Muscle layer of colon (tissue), 2 donors: ENCODE measurements around the gene PGAP3.

ENCODE experiments used
- H3K27ac ChIP-seq: one replicate; pipeline ENCODE4 v1.7.0; 2013; ENCODE audit warnings: low read depth, mild to moderate bottlenecking, low read length, moderate library complexity
- H3K27me3 ChIP-seq, 2 donors: one replicate each; pipeline ENCODE4 v1.7.0; 2013; ENCODE audit warnings: low read length in 2 of 2, mild to moderate bottlenecking in 2 of 2; ENCODE audit not compliant: insufficient read depth in 2 of 2, control insufficient read depth in 1 of 2
- H3K36me3 ChIP-seq: one replicate; pipeline ENCODE4 v1.7.0; 2013; ENCODE audit warnings: mild to moderate bottlenecking, low read length; ENCODE audit not compliant: insufficient read depth
- H3K4me1 ChIP-seq: one replicate; pipeline ENCODE4 v1.7.0; 2013; ENCODE audit warnings: mild to moderate bottlenecking, low read length; ENCODE audit not compliant: insufficient read depth
- H3K4me3 ChIP-seq, 2 donors: one replicate each; pipeline ENCODE4 v1.7.0; 2013; ENCODE audit warnings: low read length in 2 of 2, low read depth in 1 of 2, mild to moderate bottlenecking in 1 of 2, moderate library complexity in 1 of 2
- H3K9ac ChIP-seq: one replicate; pipeline ENCODE4 v1.7.0; 2013; ENCODE audit warnings: low read length
- H3K9me3 ChIP-seq: one replicate; pipeline ENCODE4 v1.7.0; 2013; ENCODE audit warnings: mild to moderate bottlenecking, low read length
- donor health status: abdominal sarcoma.
- donor health status: Adenocarcinoma of cecum.

PGAP3 gene

DNA sequence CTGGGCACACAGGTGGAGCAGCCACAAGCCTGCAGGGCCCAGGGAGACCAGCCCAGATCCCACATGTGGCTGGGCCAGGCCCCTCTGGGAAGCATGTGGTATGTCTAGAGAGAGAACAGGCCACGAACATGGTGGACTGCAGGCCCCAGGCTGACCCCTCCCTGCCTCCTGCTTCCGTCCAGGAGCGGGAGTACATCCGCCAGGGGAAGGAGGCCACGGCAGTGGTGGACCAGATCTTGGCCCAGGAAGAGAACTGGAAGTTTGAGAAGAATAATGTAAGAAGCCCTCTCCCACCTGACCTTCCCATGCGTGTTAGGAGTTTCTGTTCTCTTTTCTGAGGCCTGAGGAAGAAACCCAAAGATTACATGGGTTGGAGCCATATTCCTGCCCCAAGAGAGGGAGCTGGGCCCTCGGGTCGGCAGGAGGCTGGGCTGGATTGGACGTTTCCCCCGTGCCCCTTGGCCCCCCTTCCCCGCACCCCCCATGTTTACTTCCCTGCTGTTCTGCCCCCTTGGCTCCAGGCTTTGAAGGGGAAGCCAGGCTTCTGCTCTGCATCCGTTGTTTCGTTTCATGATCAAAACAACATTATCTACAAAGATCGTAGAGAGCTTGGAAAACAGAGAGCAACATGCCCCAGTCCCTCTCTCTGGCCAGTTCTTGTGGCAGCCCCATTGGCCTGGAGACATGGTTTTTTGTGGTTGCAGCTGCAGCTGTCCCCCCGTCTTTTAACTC, 28.4 kb downstream of the PGAP3 start:
- H3K4me3 ChIP-seq = no peak overlapping the region
- H3K9me3 ChIP-seq = no peaks in the 10 kb centered on the region
- no peaks in the 10 kb centered on the region for H3K4me1 ChIP-seq
- no peak overlapping the region for H3K27ac ChIP-seq
- H3K36me3 ChIP-seq = peaks cover 29% of the 10 kb centered on the region
- H3K27me3 ChIP-seq = no peaks in the 10 kb centered on the region
- no peak overlapping the region for H3K9ac ChIP-seq

DNA sequence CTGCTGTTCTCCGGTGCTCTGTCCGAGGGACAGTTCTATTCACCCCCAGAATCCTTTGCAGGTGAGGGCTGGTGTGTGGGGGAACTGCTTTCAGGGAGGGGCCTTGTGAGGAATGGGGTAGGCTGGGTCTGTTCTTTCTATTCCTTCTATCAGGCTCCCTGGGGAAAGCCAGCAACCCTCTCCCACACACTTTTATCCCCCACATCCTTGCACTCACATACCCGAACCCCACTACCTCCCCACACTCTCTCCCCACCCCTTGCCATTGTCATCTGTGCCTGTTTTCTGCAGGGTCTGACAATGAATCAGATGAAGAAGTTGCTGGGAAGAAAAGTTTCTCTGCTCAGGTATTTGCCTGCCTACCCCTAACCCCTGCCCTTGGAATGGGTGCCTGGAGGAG, 29.1 kb downstream of the PGAP3 start:
- H3K4me1 ChIP-seq = no peaks in the 10 kb centered on the region
- peaks cover 29% of the 10 kb centered on the region for H3K36me3 ChIP-seq
- H3K27me3 ChIP-seq = no peaks in the 10 kb centered on the region
- H3K27ac ChIP-seq = no peak overlapping the region
- no peak overlapping the region for H3K4me3 ChIP-seq
- H3K9ac ChIP-seq = no peak overlapping the region
- H3K9me3 ChIP-seq = no peaks in the 10 kb centered on the region

DNA sequence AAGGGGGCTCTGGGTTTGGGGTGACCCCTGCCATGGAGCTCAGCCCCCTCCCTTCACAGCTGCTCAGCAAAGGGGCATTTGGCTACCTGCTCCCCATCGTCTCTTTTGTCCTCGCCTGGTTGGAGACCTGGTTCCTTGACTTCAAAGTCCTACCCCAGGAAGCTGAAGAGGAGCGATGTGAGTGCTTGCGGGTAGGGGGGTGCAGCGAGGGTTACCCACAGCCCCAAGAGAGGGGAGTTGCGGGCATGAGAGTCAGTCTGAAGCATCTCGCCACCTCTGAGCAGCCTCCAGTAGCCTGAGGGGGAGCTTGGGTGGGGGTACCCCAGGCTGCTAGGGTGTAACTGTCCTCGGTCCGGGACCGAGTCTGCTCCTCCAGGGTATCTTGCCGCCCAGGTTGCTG, 29.5 kb downstream of the PGAP3 start:
- H3K9ac ChIP-seq = no peak overlapping the region
- H3K27ac ChIP-seq = no peak overlapping the region

DNA sequence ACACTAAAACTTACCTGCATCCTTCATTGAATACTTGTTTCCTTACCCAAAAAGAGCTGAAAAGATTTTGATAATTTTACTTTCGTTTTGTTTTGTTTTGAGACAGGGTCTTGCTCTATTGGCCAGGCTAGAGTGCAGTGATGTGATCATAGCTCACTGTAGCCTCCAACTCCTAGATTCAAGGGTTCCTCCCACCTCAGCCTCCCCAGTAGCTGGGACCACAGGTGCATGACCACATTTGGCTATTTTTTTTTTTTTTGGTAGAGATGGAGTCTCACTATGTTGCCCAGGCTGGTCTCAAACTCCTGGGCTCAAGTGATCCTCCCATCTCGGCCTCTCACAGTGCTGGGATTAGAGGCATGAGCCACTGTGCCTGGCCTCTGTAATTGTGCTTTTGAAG, 32.8 kb downstream of the PGAP3 start:
- Histone ChIP-seq H3K4me3 (no peak overlapping the region), H3K4me1 (no peaks in the 10 kb centered on the region), H3K36me3 (peaks cover 13% of the 10 kb centered on the region), H3K9ac (no peak overlapping the region), H3K27me3 (no peaks in the 10 kb centered on the region), H3K27ac (no peak overlapping the region), H3K9me3 (no peaks in the 10 kb centered on the region)

More for the DNA sequence above, 29.5 kb downstream of the PGAP3 start:
- Histone ChIP-seq H3K4me1 (no peaks in the 10 kb centered on the region), H3K36me3 (peaks cover 29% of the 10 kb centered on the region), H3K9me3 (no peaks in the 10 kb centered on the region), H3K4me3 (no peak overlapping the region), H3K27me3 (no peaks in the 10 kb centered on the region)

DNA sequence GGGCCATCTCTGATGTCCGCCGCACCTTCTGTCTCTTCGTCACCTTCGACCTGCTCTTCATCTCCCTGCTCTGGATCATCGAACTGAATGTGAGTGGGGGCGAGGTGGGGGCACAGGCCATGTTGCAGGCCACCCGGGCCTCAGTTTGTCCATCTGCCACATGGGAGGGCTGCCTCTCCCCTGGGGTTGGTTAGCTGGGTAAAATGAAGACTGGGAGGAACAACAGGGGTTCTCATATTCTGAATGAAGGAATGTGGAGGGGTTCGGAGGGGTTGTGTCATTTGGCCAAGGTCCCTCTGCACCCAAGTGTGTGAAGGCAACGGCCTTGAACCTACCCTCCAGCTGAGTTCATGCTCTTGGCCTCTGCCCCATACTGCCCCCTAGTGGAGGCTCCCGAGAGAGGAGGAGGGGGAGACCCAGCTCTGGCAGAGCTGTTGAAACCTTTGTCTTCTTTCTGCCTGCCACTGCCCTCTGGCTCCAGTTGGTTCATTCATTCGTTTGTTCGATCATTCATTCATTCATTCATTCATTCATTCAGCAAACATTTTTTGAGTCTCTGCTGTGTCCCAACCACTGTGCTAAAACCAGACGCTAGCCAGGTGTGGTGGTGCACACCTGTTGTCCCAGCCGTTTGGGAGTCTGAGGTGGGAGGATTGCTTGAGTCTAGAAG, 34.1 kb downstream of the PGAP3 start:
- no peak overlapping the region for H3K4me3 ChIP-seq
- no peak overlapping the region for H3K9ac ChIP-seq
- H3K36me3 ChIP-seq = peaks cover 9% of the 10 kb centered on the region
- no peaks in the 10 kb centered on the region for H3K27me3 ChIP-seq
- no peak overlapping the region for H3K27ac ChIP-seq
- no peaks in the 10 kb centered on the region for H3K9me3 ChIP-seq
- no peaks in the 10 kb centered on the region for H3K4me1 ChIP-seq

DNA sequence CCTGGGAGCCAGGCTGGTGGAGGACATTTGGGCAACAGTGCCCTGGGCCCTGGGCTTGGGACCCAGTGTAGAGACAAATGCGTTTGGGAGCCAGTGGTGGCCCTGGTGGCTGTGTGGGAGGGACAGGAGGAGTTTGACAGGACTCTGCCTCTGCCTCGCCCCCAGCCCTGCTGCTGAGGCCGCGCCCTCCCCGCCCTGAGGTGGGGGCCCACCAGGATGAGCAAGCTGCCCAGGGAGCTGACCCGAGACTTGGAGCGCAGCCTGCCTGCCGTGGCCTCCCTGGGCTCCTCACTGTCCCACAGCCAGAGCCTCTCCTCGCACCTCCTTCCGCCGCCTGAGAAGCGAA, 34.6 kb downstream of the PGAP3 start:
- Histone ChIP-seq H3K4me3 (no peak overlapping the region), H3K9ac (no peak overlapping the region), H3K27ac (no peak overlapping the region)

DNA sequence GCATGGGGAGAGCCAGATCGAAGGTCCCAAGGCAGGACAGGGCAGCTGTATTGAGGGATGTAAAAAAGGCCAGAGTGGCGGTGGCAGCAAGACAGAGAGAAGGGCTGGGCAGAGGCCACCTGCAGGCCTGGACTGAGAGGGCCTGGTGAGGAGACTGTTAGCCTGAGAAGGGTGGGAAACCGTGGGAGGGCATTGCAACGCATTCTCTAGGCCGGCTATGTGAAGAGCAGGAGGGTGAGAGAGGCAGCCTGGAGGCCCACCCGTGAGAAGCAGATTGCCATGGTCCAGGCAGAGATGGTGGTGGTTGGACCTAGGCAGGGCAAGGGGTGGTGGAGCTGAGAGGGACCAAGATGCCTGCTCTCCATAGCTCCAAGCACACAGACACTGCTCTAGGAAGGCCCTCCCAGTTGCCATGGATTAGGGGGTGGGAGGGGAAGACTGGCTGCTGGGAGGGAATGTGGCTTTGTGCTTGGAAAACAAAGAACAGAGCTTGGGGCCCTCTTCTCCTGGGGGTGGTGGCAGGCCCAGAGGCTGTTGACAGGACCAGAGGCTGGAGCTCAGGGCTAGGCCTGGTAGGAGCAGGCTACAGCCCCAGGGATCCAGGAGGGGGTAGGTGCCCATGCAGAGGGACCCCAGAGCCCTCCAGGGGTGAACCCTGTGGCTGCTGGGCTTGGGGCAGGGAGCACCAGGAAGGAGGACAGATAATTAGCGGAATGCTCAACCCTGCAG, 35.1 kb downstream of the PGAP3 start:
- no peaks in the 10 kb centered on the region for H3K9me3 ChIP-seq
- no peak overlapping the region for H3K4me3 ChIP-seq
- H3K4me1 ChIP-seq = no peaks in the 10 kb centered on the region
- peaks cover 2% of the 10 kb centered on the region for H3K36me3 ChIP-seq
- no peaks in the 10 kb centered on the region for H3K27me3 ChIP-seq
- H3K9ac ChIP-seq = no peak overlapping the region
- H3K27ac ChIP-seq = no peak overlapping the region

More for the DNA sequence above, 34.6 kb downstream of the PGAP3 start:
- no peaks in the 10 kb centered on the region for H3K27me3 ChIP-seq
- peaks cover 8% of the 10 kb centered on the region for H3K36me3 ChIP-seq
- no peaks in the 10 kb centered on the region for H3K4me1 ChIP-seq
- no peaks in the 10 kb centered on the region for H3K9me3 ChIP-seq

DNA sequence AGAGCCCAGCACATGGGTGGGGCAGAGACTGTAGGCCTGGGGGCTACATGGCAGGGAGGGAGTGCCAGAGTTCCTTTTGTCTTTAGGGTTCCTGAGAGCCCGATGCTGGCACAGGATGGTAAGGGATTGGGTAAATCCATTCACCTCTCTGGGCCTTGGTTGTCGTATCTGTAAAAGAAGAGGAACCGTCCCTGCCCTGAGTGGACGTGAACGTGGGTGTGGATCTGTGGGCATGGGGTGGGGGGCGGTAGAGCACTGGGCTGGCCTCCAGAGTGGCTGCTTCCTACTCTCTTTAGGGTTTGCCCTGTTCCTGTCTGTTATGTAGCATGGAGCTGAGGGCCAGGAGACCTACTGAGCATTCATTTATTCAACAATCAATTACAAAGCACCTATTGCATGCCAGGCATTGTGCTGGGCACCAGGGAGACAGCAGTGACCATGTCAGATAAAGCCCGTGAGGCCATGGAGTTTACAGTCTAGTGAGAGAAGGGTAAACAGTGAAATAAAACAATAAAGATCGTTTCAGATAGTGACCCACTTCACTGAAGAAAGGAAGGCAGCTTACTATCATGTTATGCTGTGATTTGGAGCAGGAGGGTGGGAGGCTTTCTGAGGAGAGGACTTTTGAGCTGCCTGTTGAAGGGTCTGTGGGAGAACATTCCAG, 35.8 kb downstream of the PGAP3 start:
- H3K9ac ChIP-seq = no peak overlapping the region
- no peak overlapping the region for H3K4me3 ChIP-seq
- H3K27ac ChIP-seq = no peak overlapping the region
- no peaks in the 10 kb centered on the region for H3K4me1 ChIP-seq
- no peaks in the 10 kb centered on the region for H3K27me3 ChIP-seq
- H3K36me3 ChIP-seq = no peaks in the 10 kb centered on the region
- no peaks in the 10 kb centered on the region for H3K9me3 ChIP-seq

DNA sequence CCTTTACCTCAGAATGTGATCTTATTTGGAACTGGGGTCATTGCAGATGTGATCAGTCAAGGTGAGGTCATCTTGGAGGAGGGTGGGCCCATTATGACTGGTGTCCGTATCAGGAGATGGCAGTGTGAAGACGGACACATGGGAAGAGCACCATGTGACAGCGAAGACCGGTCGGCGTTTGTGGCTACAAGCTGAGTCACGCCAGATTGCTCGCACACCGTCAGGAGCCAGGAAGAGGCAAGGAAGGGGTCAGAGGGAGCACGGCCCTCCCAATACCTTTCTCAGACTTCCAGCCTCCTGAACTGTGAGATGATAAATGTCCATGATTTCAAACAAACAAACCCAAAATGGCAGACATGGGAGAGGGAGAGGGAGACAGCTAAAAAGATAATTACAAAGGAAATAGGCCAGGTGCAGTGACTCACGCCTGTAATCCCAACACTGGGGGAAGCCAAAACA, 37.7 kb downstream of the PGAP3 start:
- H3K4me1 ChIP-seq = no peaks in the 10 kb centered on the region
- no peak overlapping the region for H3K9ac ChIP-seq
- no peak overlapping the region for H3K4me3 ChIP-seq
- H3K27ac ChIP-seq = no peak overlapping the region
- H3K27me3 ChIP-seq = no peaks in the 10 kb centered on the region
- H3K36me3 ChIP-seq = no peaks in the 10 kb centered on the region
- H3K9me3 ChIP-seq = no peaks in the 10 kb centered on the region

DNA sequence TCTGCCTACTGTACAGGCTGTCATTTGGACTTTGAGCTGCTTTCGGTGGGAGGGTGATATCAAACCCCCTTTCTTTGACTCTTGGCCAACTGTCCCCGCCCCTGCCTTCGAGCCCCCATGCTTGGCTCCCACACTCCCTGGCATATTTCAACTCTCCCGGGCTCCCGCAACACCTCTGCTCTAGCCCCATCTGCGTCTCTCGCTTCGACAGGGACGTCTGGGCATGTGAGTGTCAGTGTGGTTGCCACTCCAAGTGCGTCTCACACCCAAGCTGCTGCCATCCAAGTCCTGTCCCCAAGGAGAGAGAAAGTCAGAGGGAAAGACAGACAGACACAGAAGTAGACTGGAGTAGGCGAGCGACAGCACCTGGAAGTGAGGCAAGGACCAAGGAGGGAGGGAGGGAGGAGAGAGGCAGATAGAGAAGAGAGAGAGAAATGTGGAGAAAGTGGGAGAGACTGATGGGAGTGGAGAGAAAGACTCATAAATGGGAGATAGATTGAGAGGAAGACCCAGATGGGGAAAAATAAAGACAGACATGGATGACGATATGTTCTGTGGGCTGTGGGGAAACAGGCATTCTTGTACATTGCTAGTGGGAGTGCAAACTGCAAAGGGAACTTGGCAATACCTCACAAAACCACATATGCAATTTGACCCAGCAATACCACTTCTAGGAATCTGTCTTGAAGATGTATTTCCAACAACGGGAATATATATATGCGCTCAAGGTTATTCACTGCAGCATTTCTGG, 39.1 kb downstream of the PGAP3 start:
- Histone ChIP-seq H3K4me3 (no peak overlapping the region), H3K9me3 (no peaks in the 10 kb centered on the region), H3K4me1 (no peaks in the 10 kb centered on the region), H3K27ac (no peak overlapping the region), H3K27me3 (no peaks in the 10 kb centered on the region), H3K36me3 (no peaks in the 10 kb centered on the region), H3K9ac (no peak overlapping the region)

DNA sequence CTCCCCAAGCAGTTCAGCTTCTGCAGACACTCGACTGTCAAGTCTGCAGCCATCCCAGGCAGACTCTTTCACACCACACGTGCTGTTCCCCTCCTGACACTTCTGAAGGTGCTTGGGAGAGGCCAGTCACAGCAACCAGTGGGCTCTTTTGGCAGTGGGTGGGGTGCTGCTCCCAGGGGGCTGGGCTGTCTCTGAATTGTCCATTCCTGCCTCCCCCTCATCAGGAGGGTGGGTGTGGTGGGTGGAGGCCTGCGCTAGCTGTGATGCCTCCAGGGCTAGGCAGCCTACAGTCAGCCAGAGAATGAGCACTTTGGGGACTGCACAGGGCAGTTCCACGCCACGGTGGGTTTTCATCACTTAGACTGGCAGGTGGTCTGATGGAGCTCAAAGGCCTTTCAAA, 40.6 kb downstream of the PGAP3 start:
- Histone ChIP-seq H3K27ac (no peak overlapping the region), H3K4me1 (no peaks in the 10 kb centered on the region), H3K27me3 (no peaks in the 10 kb centered on the region), H3K4me3 (no peak overlapping the region), H3K36me3 (no peaks in the 10 kb centered on the region), H3K9me3 (no peaks in the 10 kb centered on the region), H3K9ac (no peak overlapping the region)
